ENCODE measurements around the gene FTCDNL1.

Gene FTCDNL1

GRCh38 chr2:199850718-199851500 is at the start of gene FTCDNL1:
FTCDNL1 (minus strand) TSS chr2:199851192; CDS start chr2:199848962, 2,230 bp downstream.
- DNase-seq (ENCODE audit: low read depth in 1 of 2, low spot score in 1 of 2) = peak; percentile 44 to 58

DNA sequence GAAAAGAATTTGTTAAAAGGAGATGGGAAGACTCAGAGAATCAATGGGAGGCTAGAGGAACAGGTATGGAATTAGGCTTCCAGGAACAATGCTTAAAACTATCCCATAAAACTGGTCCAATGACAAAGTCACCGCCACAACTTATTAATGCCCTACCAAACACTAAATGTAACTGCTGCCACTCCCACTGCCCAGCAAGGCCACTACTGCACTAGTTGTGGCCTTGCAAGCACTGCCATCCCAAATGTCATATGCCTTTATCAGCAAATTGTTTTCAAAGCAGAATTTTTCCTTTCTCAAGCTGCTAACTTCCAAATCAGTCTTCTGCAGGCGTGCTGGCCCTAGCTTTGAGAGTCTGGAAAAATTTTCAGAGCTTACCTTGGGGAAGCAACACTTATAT is 45.6 kb upstream of the FTCDNL1 start:
- no peak for DNase-seq (ENCODE audit: low read depth in 1 of 2, low spot score in 1 of 2)

- no peak for DNase-seq (ENCODE audit: low read depth in 1 of 2, low spot score in 1 of 2)
Observed at GRCh38 chr2:199895406-199895805, 44.4 kb upstream of the FTCDNL1 start.

- DNase-seq (ENCODE audit: low read depth in 1 of 2, low spot score in 1 of 2) = no peak
Observed at GRCh38 chr2:199883474-199884212, 32.7 kb upstream of the FTCDNL1 start.

DNA sequence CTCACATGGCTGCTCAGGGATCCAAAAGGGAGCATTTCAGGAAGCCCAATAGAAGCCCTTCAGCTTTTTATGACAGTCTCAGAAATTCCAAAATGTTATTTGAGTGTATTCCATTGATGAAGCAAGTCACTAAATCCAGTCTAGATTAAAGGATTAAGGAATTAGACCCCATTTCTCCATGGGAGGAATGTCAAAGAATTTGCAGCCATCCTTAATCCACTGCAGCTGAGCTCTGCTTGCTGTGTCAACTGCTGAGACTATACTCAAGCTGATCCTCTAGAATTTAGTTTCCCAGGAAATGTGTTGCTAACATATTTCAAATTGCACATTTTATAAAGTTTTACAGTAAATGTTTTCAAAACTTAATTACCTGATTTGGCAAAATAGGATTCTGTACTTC is 31.7 kb upstream of the FTCDNL1 start:
- DNase-seq (ENCODE audit: low read depth in 1 of 2, low spot score in 1 of 2) = no peak

GRCh38 chr2:199875400-199875799 is 24.4 kb upstream of the FTCDNL1 start:
- DNase-seq (ENCODE audit: low read depth in 1 of 2, low spot score in 1 of 2) = no peak

DNA sequence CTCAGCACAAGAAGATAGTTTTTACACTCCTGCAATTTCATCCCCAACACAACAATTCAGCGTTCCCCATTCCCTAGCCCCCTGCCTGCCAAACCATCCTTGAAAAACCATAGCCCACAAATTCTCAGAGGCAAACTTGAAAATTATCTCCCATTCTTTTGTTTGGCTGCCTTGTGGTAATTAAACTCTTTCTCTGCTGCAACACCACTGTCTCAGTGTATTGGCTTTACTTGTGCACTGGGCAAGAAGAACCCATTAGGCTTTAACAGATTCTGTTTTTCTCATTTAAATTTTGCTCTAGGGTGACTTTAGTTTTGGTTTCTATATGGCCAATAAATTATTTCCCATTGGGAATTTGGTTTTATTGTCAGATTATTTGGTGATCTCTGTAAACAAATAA is 23.2 kb upstream of the FTCDNL1 start:
- no peak for DNase-seq (ENCODE audit: low read depth in 1 of 2, low spot score in 1 of 2)

- DNase-seq (ENCODE audit: low read depth in 1 of 2, low spot score in 1 of 2) = no peak
Observed at GRCh38 chr2:199870581-199870980, 19.6 kb upstream of the FTCDNL1 start.

DNA sequence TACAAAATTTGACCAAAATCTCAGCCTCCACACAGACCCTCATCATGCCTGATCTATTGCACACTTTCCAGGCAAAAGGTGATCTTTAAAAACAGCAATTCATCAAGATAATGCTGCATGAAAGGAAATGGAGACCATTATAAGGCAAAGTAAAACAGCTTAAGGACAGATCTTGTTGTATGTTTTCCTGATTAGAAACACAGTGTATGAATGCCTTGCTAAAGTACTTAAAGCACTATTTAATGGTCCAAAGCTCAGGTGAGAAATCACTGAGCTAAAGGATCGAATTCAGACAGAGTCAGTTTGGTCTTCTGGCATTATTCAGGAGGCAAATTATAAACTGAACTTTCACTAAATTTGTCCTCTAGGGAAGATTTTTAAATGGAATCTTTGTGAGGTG is 18.7 kb upstream of the FTCDNL1 start:
- DNase-seq (ENCODE audit: low read depth in 1 of 2, low spot score in 1 of 2) = no peak

DNA sequence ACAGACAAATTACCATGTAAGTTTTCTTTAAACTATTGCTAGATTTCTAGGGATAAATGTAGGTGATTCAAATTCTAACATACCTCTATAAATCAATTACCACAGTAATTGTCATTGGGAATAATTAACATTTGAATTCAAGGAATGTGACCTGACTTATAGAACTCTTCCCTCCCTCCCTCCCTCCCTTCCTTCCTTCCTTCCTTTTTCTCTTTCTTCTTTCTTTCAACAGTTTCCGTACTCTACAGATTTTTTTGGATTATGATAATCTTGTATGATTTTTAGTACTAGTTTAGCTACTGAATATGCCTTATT is 18.2 kb upstream of the FTCDNL1 start:
- DNase-seq (ENCODE audit: low read depth in 1 of 2, low spot score in 1 of 2) = no peak

DNA sequence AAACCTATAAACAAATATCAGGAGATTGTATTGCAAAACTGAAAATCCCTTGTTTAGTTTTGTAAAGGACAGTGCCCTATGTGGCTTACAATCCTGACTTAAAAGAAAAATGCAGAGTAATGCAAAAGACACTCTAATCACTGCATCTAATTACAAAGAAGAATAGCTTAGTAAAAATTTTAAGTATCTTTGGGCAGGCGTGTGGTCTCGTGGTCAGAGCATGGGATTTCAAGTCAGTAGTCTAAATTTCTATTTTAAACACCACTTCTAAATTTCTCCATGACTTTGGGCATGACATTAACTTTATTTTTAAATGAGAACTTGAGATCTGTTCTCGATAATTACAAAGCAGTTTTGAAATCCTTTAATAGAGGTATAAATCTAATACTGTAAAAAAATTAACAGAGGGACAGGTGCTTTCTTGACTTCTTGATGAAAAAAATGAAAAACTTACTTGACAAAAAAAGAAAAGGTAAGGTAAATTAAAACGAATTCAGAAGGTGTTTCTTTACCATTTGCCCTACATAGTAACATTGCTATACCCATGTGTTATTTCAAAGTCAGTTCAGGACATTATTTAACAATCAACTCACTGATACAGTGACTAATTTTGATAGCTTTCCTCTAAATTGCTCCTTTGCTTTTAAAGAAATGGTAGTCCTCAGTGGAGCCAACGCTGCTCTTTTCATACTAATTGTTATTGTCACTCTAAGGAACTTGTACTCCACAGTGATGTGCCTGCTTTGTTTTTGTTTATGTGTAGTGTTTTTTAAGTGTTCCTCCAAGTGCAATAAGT is 17.6 kb upstream of the FTCDNL1 start:
- DNase-seq (ENCODE audit: low read depth in 1 of 2, low spot score in 1 of 2) = no peak

- no peak for DNase-seq (ENCODE audit: low read depth in 1 of 2, low spot score in 1 of 2)
Observed at GRCh38 chr2:199865905-199866304, 14.9 kb upstream of the FTCDNL1 start.

- no peak for DNase-seq (ENCODE audit: low read depth in 1 of 2, low spot score in 1 of 2)
Observed at GRCh38 chr2:199862788-199863187, 11.8 kb upstream of the FTCDNL1 start.

DNA sequence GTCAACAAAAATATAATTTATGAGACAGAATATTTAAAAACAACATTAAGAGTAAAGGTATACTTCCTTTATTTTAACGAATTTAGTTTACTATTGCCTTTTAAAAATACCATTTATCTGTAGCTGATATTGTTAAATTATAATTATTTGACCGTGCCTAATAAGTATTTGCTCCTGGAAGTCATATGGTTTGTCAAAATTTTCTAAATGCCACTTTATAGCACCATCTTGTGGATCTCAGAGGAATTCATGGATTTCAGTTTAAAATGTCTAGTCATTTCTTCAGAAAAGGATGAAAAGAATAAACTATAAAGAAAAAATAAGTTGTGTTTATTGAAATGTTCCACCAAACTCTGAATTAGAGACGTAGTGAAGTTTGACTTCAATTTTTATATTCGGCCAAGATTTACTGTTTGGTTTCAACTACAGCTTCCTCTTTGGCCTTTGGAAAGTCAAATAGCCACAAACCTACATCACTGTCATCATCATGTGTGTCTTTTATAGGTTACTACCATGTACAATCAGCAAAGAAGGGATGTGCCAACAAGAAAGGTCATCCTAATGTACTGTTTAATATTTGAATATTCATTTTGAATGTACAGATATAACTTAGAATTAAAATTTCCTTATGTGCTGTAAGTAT is 10.3 kb upstream of the FTCDNL1 start:
- no peak for DNase-seq (ENCODE audit: low read depth in 1 of 2, low spot score in 1 of 2)

GRCh38 chr2:199855812-199856211 is 4.8 kb upstream of the FTCDNL1 start:
- no peak for DNase-seq (ENCODE audit: low read depth in 1 of 2, low spot score in 1 of 2)

DNA sequence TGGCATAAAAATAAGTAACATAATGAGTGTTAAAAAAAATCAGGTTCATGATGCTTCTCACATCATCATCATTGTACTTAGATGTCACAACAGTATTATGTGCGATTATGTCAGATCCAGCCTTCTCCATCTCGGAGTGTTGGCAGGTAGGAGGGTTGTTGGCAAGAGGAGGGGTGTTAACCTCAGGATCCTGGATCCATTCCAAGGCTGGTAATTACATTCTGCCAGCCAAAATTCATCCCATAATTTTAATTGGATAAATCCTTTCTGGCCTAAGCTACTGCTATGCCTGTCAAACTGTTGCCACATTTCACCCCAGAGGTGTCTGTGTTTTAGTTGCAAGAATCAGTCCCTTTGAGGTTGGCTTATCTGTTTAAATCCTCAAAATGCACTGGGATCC is 891 bp upstream of the FTCDNL1 start:
- no peak for DNase-seq (ENCODE audit: low read depth in 1 of 2, low spot score in 1 of 2)

GRCh38 chr2:199851501-199851810 is 464 bp upstream of the FTCDNL1 start:
- DNase-seq (ENCODE audit: low read depth in 1 of 2, low spot score in 1 of 2) = no peak

GRCh38 chr2:199850218-199850717 is 724 bp downstream of the FTCDNL1 start:
- no peak for DNase-seq (ENCODE audit: low read depth in 1 of 2, low spot score in 1 of 2)

GRCh38 chr2:199848389-199849130 is 2.4 kb downstream of the FTCDNL1 start:
- DNase-seq (ENCODE audit: low read depth in 1 of 2, low spot score in 1 of 2) = no peak

- DNase-seq (ENCODE audit: low read depth in 1 of 2, low spot score in 1 of 2) = no peak
Observed at GRCh38 chr2:199847181-199847864, 3.7 kb downstream of the FTCDNL1 start.

Measured in activated CD4-positive, alpha-beta T cell treated with anti-CD3 and anti-CD28 coated beads, Interleukin-2, amount 50 U/mL, for 24 hours (primary cell).